ENCODE measurements around the gene DOCK4.

Gene DOCK4

DNA sequence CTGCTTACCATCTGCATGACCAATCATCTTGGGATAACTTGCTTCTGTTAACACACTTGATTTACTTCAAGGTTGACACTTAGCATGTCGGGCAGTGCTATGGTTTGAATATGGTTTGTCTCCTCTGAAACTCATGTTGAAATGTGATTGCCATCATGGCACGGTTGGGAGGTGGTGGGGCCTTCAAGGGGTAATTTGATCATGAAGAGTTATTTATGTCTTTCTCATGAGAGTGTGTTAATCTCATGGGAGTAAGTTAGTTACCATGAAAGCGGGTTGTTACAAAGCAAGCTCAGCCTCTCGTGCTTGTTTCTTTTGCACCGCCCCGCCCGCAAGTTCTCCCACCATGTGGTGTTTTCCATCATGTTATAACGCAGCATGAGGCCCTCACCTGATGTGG lies 163.6 kb downstream of the DOCK4 start:
- TF ChIP-seq, protein P1, sequence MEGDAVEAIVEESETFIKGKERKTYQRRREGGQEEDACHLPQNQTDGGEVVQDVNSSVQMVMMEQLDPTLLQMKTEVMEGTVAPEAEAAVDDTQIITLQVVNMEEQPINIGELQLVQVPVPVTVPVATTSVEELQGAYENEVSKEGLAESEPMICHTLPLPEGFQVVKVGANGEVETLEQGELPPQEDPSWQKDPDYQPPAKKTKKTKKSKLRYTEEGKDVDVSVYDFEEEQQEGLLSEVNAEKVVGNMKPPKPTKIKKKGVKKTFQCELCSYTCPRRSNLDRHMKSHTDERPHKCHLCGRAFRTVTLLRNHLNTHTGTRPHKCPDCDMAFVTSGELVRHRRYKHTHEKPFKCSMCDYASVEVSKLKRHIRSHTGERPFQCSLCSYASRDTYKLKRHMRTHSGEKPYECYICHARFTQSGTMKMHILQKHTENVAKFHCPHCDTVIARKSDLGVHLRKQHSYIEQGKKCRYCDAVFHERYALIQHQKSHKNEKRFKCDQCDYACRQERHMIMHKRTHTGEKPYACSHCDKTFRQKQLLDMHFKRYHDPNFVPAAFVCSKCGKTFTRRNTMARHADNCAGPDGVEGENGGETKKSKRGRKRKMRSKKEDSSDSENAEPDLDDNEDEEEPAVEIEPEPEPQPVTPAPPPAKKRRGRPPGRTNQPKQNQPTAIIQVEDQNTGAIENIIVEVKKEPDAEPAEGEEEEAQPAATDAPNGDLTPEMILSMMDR (IDR thresholded peaks at IDR 0.05): no peak
- TF ChIP-seq ZFX (IDR thresholded peaks at IDR 0.05; ENCODE audit: borderline replicate concordance): no peak
- no peak overlapping the region for H3K27ac ChIP-seq

DNA sequence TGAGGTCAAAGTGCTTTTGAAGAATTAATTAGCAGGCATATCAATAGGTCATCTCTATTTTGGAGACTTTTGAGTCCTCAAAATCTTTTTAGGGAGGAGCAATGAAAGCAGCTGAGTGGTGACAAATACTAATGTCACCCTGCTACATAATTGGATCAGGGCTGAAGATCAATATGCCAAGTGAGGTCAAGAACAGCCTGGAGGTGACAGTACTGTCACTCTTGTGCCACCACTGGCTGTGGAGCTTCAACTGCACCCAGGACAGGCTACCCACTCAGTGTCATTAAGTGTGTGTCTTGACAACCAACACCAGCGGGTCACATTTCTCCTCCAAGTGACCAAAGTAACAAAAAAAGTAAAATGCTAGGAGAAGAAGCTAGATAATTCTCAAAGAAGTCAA lies 167.8 kb downstream of the DOCK4 start:
- TF ChIP-seq ZFX (IDR thresholded peaks at IDR 0.05; ENCODE audit: borderline replicate concordance): no peak
- no peak overlapping the region for H3K27ac ChIP-seq

DNA sequence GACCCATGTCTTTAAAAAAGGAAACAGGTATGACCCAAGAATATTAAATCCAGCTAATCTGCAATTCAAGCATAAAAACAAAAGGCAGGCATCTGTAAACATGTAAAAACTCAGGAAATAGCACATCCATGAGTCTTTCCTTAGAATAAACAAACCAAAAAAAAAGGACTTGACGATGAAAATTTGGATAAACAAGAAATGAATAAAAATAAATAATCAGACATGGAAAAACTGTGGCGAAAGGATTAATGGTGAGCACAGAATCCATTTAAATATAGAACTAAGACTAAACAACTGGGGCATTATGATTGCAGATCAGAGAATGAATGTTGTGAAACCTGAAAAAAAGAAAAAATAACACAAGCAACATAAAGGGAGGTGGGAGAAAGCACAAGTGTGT lies 170.1 kb downstream of the DOCK4 start:
- TF ChIP-seq, protein P1 (IDR thresholded peaks at IDR 0.05): no peak
- no peak for TF ChIP-seq ZFX (IDR thresholded peaks at IDR 0.05; ENCODE audit: borderline replicate concordance)
- H3K27ac ChIP-seq: no peak overlapping the region

DNA sequence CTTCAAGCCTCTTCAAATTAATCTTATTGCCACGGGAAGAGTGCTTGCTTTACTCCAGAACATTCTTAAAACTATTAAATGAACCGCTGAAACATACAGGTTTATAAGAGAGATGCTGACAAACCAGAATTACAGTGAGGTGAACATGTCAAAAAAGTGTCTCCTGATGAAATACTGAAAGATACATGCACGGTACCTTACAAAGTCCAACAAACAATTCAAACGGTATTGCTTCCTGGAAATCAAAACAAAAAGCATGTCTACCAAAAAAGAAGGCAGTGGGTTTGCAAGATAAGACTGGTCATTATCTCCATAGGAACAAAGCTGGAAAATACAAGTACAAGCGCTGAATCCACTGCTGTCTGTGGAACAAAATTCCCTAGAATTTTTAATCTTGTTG lies 174.5 kb downstream of the DOCK4 start:
- no peak overlapping the region for H3K27ac ChIP-seq
- TF ChIP-seq, protein P1 (IDR thresholded peaks at IDR 0.05): no peak
- TF ChIP-seq ZFX (IDR thresholded peaks at IDR 0.05; ENCODE audit: borderline replicate concordance): no peak

DNA sequence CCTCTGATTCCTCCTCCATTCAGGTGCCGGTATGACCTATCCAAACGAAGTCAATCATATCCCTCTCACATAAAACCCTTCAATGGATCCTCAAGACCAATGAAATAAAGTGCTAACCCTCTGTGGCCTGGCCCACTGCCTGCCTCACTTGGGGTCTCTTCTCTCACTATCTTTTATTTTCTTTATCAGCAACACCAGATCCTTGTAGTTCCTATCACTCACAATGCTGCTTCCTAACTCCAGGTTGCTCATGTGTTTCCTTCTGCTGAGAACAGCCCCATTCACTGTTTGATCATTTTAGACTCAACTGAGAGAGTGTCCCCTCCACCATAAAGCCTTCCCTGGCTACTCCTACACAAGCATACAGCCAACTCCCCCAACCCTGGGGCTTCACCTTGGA lies 180.6 kb downstream of the DOCK4 start:
- TF ChIP-seq, protein P1 (IDR thresholded peaks at IDR 0.05): no peak
- no peak for TF ChIP-seq ZFX (IDR thresholded peaks at IDR 0.05; ENCODE audit: borderline replicate concordance)
- H3K27ac ChIP-seq: no peak overlapping the region

DNA sequence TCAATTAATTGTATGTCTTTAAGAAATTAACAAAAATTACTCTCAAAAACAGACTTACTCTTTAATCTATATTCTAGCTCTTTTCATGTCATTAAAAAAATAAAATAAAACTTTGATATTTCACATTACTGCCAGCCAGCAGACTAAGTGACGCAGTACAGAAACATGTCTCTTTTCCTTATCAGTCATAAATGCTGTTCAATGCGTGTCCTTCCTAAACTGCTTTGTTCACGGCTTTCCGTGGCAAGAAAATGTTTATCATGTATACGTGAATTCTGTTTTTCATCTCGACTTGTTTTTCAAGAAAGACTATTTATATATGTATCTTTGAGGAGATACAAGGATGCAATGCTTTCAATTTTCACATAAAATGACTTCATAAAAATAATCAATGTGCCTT lies 182.4 kb downstream of the DOCK4 start:
- TF ChIP-seq ZFX (IDR thresholded peaks at IDR 0.05; ENCODE audit: borderline replicate concordance): no peak
- TF ChIP-seq, protein P1 (IDR thresholded peaks at IDR 0.05): no peak
- no peak overlapping the region for H3K27ac ChIP-seq

DNA sequence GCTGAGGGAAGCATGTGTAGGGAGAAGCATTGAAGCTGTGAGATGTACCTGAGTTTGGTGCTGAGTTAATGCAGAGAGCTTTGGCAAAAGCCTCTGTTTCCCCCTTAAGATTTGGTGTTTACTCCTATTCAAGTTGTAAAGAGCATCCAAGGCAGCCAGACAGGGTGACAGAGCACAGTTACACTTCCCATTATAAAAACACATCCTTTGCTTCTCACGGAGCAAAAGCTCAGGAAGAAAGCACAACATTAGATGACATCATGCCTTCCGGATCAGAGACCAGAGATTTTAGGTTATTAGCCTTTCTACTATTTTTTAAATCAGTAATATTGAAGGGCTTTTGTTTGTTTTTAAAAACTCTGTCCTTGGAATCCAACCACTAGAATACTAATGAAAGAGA lies 182.9 kb downstream of the DOCK4 start:
- H3K27ac ChIP-seq: no peak overlapping the region

DNA sequence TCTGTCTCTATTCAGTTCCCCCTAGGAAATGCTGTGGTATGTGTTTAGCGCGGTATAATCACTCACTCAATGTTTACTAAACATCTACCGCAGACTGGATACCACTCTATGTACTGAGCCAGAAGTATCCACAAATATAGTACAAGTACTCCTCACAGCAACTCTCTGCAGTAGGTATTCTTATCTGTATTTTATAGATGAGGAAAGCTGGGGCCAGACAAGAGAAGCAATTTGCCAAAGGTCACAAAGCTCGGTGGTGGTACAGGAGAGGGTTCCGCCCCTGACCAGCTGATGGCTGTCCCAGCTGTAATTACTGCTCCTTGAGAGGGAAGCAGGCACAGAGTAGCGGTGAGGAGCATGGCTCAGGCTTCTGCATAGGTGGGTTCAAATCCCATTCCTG lies 184.1 kb downstream of the DOCK4 start:
- H3K27ac ChIP-seq: no peak overlapping the region
- TF ChIP-seq, protein P1 (IDR thresholded peaks at IDR 0.05): no peak
- no peak for TF ChIP-seq ZFX (IDR thresholded peaks at IDR 0.05; ENCODE audit: borderline replicate concordance)

More for the DNA sequence above, 182.9 kb downstream of the DOCK4 start:
- TF ChIP-seq, protein P1 (IDR thresholded peaks at IDR 0.05): no peak
- no peak for TF ChIP-seq ZFX (IDR thresholded peaks at IDR 0.05; ENCODE audit: borderline replicate concordance)

Data from 22Rv1 (cell line).